Activated CD8-positive, alpha-beta memory T cell treated with anti-CD3 and anti-CD28 coated beads for 4 hours (primary cell): ENCODE results near the gene ZNF614.
"Not testable (repeated sequence)": the region's sequence is repeated elsewhere in the genome, so short reads cannot be mapped to it uniquely, and the experiment has no call there.

Experiments
- DNase-seq, 2 donors: peaks; one replicate each; pipeline ENCODE4 v3.0.0-alpha.2; 2020; ENCODE audit warnings: low read depth in 2 of 2

ZNF614 gene

GRCh38 chr19:51986309-51987291 lies 41.6 kb downstream of the ZNF614 start, which contains the start of gene ZNF350:
ZNF350 (minus strand) TSS chr19:51986840; CDS start chr19:51974360, 12,480 bp downstream.
- peak; percentile 74 to 81 for DNase-seq

DNA sequence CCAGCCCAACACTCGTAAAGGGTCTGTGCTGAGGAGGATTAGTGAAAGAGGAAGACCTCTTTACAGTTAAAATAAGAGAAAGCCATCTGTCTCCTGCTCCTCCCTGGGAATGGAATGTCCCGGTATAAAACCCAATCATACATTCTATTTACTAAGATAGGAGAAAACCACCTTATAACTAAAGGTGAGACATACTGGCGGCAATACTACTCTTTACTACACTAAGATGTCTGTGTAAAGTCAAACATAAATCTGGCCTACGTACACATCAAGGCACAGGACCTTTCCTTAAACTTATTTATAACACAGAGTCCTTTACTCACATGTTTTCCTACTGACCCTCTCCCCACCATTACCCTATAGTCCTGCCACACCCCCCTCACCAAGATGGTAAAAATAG lies 44.8 kb downstream of the ZNF614 start:
- no peak for DNase-seq

- DNase-seq: not testable (repeated sequence)
Measured at GRCh38 chr19:51980926-51981325, 47.3 kb downstream of the ZNF614 start.

DNA sequence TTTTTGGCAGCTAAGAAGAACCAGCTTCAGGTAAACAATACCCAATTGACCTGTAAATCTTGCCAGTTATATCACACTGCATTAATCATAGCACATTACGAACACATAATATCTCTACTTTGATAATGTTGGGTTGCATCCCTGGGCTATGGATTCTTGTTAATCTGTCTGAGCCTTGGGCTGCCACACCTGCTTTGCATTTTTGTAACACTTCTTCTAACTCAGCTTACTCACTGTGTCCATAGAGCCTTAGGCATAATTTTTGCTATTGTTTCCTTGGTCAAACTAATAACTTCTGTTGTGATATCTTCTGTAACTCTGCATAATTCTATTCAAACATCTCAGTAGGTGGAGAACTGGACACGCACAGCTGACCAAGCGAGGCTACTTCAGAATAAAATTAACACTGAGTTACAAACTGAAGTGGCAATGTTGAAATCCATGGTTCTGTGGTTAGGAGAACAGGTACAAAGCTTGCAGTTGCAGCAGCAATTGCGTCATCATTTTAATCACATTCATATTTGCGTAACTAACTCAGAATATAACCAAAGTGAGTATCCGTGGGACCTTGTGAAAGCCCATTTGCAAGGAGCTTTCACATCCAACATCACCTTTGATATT lies 48.0 kb downstream of the ZNF614 start:
- no peak for DNase-seq

DNA sequence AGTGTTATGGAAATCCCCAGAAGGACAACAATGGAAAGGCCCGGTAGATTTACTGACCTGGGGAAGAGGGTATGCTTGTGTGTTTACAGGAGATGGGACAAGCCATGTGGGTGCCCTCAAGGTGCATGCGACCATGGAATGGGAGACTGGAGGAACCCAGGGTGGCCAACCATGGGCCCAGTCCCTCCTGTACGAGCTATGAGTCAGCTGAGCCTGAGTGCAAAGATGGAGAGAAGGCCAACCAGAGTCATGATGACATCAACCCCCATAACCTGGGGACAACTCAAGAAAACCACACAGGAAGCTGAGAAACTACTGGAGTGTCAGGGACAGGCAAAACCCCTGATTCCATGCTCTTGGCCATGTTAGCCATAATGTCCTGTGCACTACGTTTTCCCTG lies 49.3 kb downstream of the ZNF614 start:
- no peak for DNase-seq

DNA sequence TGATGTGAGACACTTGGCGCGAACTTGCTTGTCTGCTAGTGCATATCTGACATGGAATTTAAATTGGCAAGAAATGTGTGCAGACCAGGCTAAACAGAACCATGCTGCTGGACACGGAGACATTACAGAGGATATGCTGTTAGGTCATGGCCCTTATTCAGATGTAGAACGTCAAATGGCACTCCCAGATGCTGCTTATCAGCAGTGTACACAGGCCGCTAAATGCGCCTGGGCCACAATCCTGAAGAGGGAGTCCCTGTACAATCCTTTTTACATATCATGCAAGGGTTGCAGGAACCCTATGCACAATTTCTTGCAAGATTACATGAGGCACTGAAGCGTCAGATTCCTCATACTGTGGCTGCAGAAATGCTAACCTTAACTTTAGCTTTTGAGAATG lies 50.8 kb downstream of the ZNF614 start:
- no peak for DNase-seq

DNA sequence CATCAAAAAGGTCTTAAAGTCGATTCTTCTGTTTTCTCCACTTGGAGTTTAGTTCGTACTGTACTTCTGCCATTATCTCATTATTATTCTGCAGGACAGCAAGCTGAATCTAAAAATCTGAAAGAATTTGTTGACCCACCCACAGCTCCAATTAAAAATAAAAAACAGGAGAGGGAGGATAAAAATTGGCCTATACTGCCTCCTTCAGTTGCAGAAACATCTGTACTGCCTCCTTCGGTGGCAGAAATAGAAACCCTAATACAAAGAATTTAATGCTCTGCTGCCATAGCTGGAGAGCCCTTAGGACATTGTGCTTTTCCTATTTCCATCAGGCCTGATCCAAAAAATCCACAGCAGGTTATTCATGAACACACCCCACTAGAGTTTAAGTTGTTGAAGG lies 51.3 kb downstream of the ZNF614 start:
- DNase-seq: no peak

- not testable (repeated sequence) for DNase-seq
Measured at GRCh38 chr19:51975787-51976186, 52.4 kb downstream of the ZNF614 start.

- no peak for DNase-seq
Measured at GRCh38 chr19:51971624-51972023, 56.6 kb downstream of the ZNF614 start.

- DNase-seq: no peak
Measured at GRCh38 chr19:51970718-51971117, 57.5 kb downstream of the ZNF614 start.

DNA sequence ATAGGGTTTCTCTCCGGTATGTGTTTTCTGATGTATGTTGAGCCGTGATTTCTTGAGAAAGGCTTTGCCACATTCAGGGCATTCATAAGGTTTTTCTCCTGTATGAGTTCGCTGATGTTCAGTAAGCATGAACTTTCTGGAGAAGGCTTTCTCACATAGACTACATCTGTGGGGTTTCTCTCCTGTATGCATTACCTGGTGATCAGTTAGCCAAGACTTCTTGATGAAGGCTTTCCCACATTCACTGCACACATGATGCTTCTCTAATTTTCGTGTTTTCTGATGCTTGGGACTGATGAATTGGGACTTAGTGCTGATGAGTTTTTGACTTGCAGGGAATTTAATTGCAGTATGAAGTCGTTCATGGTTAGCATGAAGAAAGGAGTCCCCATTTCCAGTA lies 62.6 kb downstream of the ZNF614 start:
- DNase-seq: no peak
